ENCODE data around the gene FAM163B.

DNA sequence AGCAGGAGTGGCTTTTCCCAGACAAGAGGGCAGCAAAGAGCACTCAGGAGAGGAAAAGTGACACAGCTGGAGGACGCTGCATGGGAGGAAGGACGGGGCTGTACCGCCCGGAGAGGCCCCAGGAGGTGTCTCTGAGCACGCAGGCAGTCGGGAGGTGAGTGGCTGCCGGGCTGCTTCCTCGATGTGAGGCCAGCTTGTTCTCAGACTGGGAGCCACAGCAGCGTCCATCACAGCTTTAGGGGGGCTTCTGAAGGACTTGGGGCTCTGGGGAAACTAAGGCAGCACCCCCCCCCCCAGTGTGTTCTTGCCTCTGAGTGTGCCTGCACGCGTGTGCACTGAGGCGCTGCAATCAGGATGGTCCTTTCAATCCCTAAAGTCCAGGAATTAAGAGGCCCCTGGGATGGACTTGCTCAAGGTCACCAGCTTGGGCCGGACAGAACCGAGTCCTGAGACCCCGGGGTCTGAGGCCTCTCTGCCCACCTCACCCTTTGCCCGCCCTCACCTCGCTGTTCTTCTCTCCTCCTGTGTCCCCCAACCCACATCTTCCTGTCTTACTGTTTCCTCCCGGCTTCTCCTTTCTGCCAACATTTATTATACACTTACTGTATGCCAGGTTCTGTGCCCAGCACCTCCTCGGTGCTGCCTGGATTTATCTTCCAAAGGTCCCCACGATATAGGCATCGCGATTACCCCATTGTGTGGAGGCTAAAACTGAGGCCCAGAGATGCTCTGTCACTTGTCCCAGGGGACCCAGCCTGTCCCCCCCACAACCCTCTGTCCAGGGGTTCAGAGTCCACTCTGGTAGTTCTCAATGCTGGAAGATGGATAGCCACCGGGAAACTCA, 32.9 kb downstream of the FAM163B start:
- TF ChIP-seq CTCF (conservative IDR thresholded peaks at IDR 0.05 in 1 of 2, IDR thresholded peaks at IDR 0.05 in 1 of 2; ENCODE audit: extremely low read depth in 1 of 2, insufficient read depth in 1 of 2, low read depth in 1 of 2, low read length in 2 of 2) (no peak), EZH2 (IDR thresholded peaks at IDR 0.05; ENCODE audit: borderline replicate concordance, low read length) (no peak)

All from mammary epithelial cell (primary cell).